Breast epithelium (tissue), 3 donors: ENCODE results near the gene SCGB2A2.
A peak's percentile ranks its signal among the peaks of the same experiment; 100 is the strongest.

ENCODE experiments used
- POLR2A ChIP-seq: fragments of 450-650 bp; IDR thresholded peaks from one replicate; pipeline ENCODE4 v1.6.1; 2016; ENCODE audit warnings: antibody characterized with exemption, mild to moderate bottlenecking, moderate library complexity
- POLR2AphosphoS5 ChIP-seq, 3 donors: sonication (generic); formaldehyde crosslinking; IDR thresholded peaks; one replicate each; pipeline ENCODE4 v1.6.1; 2017; ENCODE audit warnings: antibody characterized with exemption in 3 of 3
- TF ChIP-seq, protein P1 (sequence below), 3 donors: fragments of 450-650 bp; IDR thresholded peaks; one replicate each; pipeline ENCODE4 v1.5.1; 2016 to 2017; ENCODE audit warnings: antibody characterized with exemption in 3 of 3, mild to moderate bottlenecking in 3 of 3, moderate library complexity in 3 of 3

DNA sequence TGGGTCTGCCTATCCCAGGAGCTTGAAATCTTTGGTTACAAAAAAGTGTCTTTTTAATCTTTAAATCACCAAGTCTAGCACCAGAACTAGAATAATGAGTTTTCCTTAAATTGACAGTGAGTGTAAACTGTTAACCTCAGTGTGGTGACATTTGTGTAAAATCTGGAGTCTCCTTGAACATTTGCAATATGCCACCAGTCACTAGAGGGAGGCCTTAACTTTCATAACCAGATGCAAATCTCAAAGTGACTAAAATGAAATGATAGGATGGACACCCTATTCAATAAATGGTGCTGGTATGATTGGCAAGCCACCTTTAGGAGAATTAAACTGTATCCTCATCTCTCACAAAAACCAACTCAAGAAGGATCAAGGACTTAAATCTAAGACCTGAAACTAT is 36.2 kb upstream of the SCGB2A2 start:
- TF ChIP-seq POLR2A (no peak), POLR2AphosphoS5 (IDR thresholded peaks at IDR 0.05) (no peak)
- TF ChIP-seq, protein P1, sequence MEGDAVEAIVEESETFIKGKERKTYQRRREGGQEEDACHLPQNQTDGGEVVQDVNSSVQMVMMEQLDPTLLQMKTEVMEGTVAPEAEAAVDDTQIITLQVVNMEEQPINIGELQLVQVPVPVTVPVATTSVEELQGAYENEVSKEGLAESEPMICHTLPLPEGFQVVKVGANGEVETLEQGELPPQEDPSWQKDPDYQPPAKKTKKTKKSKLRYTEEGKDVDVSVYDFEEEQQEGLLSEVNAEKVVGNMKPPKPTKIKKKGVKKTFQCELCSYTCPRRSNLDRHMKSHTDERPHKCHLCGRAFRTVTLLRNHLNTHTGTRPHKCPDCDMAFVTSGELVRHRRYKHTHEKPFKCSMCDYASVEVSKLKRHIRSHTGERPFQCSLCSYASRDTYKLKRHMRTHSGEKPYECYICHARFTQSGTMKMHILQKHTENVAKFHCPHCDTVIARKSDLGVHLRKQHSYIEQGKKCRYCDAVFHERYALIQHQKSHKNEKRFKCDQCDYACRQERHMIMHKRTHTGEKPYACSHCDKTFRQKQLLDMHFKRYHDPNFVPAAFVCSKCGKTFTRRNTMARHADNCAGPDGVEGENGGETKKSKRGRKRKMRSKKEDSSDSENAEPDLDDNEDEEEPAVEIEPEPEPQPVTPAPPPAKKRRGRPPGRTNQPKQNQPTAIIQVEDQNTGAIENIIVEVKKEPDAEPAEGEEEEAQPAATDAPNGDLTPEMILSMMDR (IDR thresholded peaks at IDR 0.05) = peak in 1 of 3 donors; percentile 21
